Adrenal gland (tissue), 12 donors: ENCODE data around the gene SHISA6. TPM values are rescaled to one million over a fixed set of nuclear protein-coding genes. Genes with fewer than 3 reads are reported as not detected.

Experiments used
- DNase-seq, 7 donors: peaks; one replicate each; pipeline ENCODE4 v3.0.0-alpha.2; 2019 to 2020
- H3K27ac ChIP-seq, 5 donors: fragments of 200-600 bp; sonication (generic) in 4 of 5; 1 replicate in 3 of 5; 2 replicates in 2 of 5; pipeline versions ENCODE4 v1.5.1 to v1.8.0; 2016 to 2020; ENCODE audit warnings: mild to moderate bottlenecking in 1 of 5
- H3K27me3 ChIP-seq: fragments of 200-600 bp; 2 replicates; pipeline ENCODE4 v1.8.0; 2021
- H3K36me3 ChIP-seq, 2 donors: fragments of 200-600 bp; replicated peaks in 1 of 2; 1 replicate in 1 of 2; 2 replicates in 1 of 2; pipeline versions ENCODE4 v1.5.1 to v1.8.0; 2018 to 2022
- H3K4me1 ChIP-seq, 2 donors: fragments of 200-600 bp; replicated peaks in 1 of 2; 1 replicate in 1 of 2; 2 replicates in 1 of 2; pipeline versions ENCODE4 v1.5.1 to v1.8.0; 2018 to 2021
- H3K4me3 ChIP-seq, 4 donors: fragments of 200-600 bp; sonication (generic) in 3 of 4; one replicate each; pipeline ENCODE4 v1.5.1; 2016 to 2018
- H3K9me3 ChIP-seq, 3 donors: fragments of 200-600 bp; sonication (generic) in 1 of 3; replicated peaks in 1 of 3; 1 replicate in 2 of 3; 2 replicates in 1 of 3; pipeline versions ENCODE4 v1.5.1 to v1.8.0; 2016 to 2021
- CTCF ChIP-seq, 6 experiments: fragments of 450-650 bp in 4 of 6; fragments of 200-600 bp in 2 of 6; sonication (generic) in 1 of 6; IDR thresholded peaks; 1 replicate in 5 of 6; 2 replicates in 1 of 6; pipeline versions ENCODE4 v1.5.1 to v1.8.0; 2016 to 2021; ENCODE audit warnings: antibody characterized with exemption in 6 of 6, mild to moderate bottlenecking in 2 of 6, moderate library complexity in 1 of 6
- POLR2A ChIP-seq, 2 donors: fragments of 450-650 bp; IDR thresholded peaks; one replicate each; pipeline ENCODE4 v1.6.1; 2017; ENCODE audit warnings: antibody characterized with exemption in 2 of 2, mild to moderate bottlenecking in 2 of 2, moderate library complexity in 1 of 2
- WGBS, 4 donors: extraction: QIAGEN DNeasy Blood & Tissue Kit in 2 of 4; methylation state at CpG; one replicate each; pipeline versions ENCODE4 v1.1.5 to v1.1.7; 2013 to 2017; 5-methylcytosine and 5-hydroxymethylcytosine counted together
- intact Hi-C, 2 donors: fragments of 100-400 bp; cut with DNase I; formaldehyde crosslinking; loops; one replicate each; pipeline versions ENCODE4 v1.14.1 to v1.15.0; 2022 to 2023
- polyA plus RNA-seq, 3 donors: library from polyadenylated mRNA; stranded (reverse); fragments of 200-250 nt in 2 of 3; fragments of 350-450 nt in 1 of 3; fragmentation: Illumina TruSeq in 1 of 3; extraction: RNeasy Lipid Tissue Mini Kit (QIAGEN cat#74804) in 1 of 3; gene quantifications; one replicate each; pipeline ENCODE4 v1.2.3, GENCODE V29; 2013 to 2014
- total RNA-seq, 9 donors: library from RNA; depleted of rRNA in 4 of 9; stranded (reverse); fragments of >200 nt in 4 of 9; fragments of 120-200 nt in 1 of 9; fragmentation: NEBNext Ultra II Directional in 1 of 9; extraction: Animal tissue kit (Norgen Biotek cat#: 25700) in 1 of 9; gene quantifications; one replicate each; pipeline versions ENCODE4 v1.1.0 to v1.2.4, GENCODE V29; 2013 to 2023
- donor health status: healthy with polysubstance abuse.
- donor health status: Bipolar disorder and iron deficiency.
- donor health status: DM: yes; HTN: yes; CAD: no.
- donor health status: DM: no; HTN: no; CAD: no.
- donor health status: DM: no; HTN: no; CAD: no.
- donor health status: DM: yes; HTN: yes; CAD: no.

Gene SHISA6
- total and polyA plus RNA-seq, 12 donors = 0.09 to 2.0 (median 0.57) TPM

DNA sequence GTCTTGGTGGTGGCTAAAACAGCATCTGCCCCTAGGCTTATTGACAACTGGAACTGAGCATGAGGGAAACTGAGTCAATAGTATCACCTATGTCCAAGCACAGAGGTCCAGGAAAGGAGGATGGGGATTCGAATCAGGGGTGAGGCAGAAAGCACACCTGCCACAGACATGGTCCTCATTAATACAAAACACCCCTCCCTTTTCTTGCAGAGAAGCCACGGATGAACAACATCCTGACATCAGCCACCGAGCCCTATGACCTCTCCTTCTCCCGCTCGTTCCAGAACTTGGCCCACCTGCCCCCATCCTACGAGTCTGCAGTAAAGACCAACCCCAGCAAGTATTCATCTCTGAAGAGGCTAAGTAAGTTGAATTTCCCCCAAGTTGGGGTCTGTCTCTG, 314.5 kb downstream of the SHISA6 start:
- Histone ChIP-seq H3K27ac (no peak overlapping the region), H3K27me3 (no peaks in the 10 kb centered on the region), H3K4me1 (no peaks in the 10 kb centered on the region), H3K4me3 (no peak overlapping the region), H3K9me3 (no peaks in the 10 kb centered on the region), H3K36me3 (no peaks in the 10 kb centered on the region)
- 78 to 88% (median 83%) methylated on average over 6 of the region's 6 CpGs for WGBS, 4 donors
- intact Hi-C loops = no loop called here
- TF ChIP-seq CTCF (IDR thresholded peaks at IDR 0.05) = no peak
- TF ChIP-seq POLR2A (IDR thresholded peaks at IDR 0.05) = no peak
- no peak for DNase-seq

DNA sequence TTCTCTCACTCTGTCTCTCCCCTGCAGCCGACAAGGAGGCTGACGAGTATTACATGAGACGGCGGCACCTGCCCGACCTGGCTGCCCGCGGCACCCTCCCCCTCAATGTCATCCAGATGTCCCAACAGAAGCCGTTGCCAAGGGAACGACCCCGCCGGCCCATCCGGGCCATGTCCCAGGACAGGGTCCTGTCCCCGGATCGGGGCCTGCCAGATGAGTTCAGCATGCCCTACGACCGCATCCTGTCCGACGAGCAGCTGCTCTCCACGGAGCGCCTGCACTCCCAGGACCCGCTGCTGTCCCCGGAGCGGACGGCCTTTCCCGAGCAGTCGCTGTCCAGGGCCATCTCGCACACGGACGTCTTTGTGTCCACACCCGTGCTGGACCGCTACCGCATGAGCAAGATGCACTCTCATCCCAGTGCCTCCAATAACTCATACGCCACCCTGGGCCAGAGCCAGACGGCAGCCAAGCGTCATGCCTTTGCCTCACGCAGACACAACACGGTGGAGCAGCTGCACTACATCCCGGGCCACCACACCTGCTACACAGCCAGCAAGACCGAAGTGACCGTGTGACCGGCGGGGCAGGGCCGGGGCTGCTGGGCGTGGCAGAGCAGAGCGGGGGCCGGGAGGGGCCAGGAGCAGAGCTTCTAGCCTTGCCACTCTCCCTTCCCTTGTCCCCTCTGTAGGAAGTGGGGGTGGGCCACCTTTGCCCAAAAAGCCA, 316.9 kb downstream of the SHISA6 start:
- Histone ChIP-seq H3K27me3 (no peaks in the 10 kb centered on the region), H3K4me3 (no peak overlapping the region), H3K4me1 (no peaks in the 10 kb centered on the region), H3K9me3 (no peaks in the 10 kb centered on the region), H3K36me3 (no peaks in the 10 kb centered on the region), H3K27ac (no peak overlapping the region)
- no peak for DNase-seq
- WGBS, 4 donors = 90 to 94% (median 92%) methylated on average over 29 to 46 of the region's 46 CpGs
- no peak for TF ChIP-seq CTCF (IDR thresholded peaks at IDR 0.05)
- intact Hi-C loops = no loop called here

- 88 to 91% (median 90%) methylated on average over 10 of the region's 10 CpGs for WGBS, 4 donors
- TF ChIP-seq POLR2A (IDR thresholded peaks at IDR 0.05) = no peak
- TF ChIP-seq CTCF (IDR thresholded peaks at IDR 0.05) = no peak
- Histone ChIP-seq H3K27ac (no peak overlapping the region), H3K4me1 (no peaks in the 10 kb centered on the region), H3K9me3 (no peaks in the 10 kb centered on the region), H3K27me3 (no peaks in the 10 kb centered on the region), H3K36me3 (no peaks in the 10 kb centered on the region), H3K4me3 (no peak overlapping the region)
- intact Hi-C loops = no loop called here
- DNase-seq = no peak
Observed at GRCh38 chr17:11558681-11559234, 317.7 kb downstream of the SHISA6 start.

GRCh38 chr17:11559601-11560000, 318.6 kb downstream of the SHISA6 start:
- H3K4me3 ChIP-seq = no peak overlapping the region
- TF ChIP-seq CTCF (IDR thresholded peaks at IDR 0.05) (no peak), POLR2A (IDR thresholded peaks at IDR 0.05) (no peak)
- intact Hi-C loops = no loop called here
- DNase-seq = no peak
- H3K9me3 ChIP-seq = no peaks in the 10 kb centered on the region
- no peaks in the 10 kb centered on the region for H3K36me3 ChIP-seq
- H3K4me1 ChIP-seq = no peaks in the 10 kb centered on the region
- WGBS, 4 donors = 65 to 80% (median 77%) methylated on average over 1 to 7 of the region's 7 CpGs
- H3K27ac ChIP-seq = no peak overlapping the region
- no peaks in the 10 kb centered on the region for H3K27me3 ChIP-seq
